Liver (tissue), 9 donors: ENCODE results near the gene TMEM125. TPM values are rescaled to one million over a fixed set of nuclear protein-coding genes. Genes with fewer than 3 reads are reported as not detected.

Experiments used
- DNase-seq: peaks from one replicate; pipeline ENCODE4 v3.0.0-alpha.2; 2017; ENCODE audit warnings: low spot score
- H3K27ac ChIP-seq, 2 donors: one replicate each; pipeline ENCODE4 v1.7.0; 2013; ENCODE audit warnings: inconsistent platforms in 2 of 2, low read length in 2 of 2, control low read depth in 1 of 2, low read depth in 1 of 2, mild to moderate bottlenecking in 1 of 2
- H3K27me3 ChIP-seq, 4 donors: one replicate each; pipeline versions ENCODE4 v1.6.1 to v1.7.0; 2013; ENCODE audit warnings: low read length in 3 of 4, inconsistent platforms in 1 of 4, mild to moderate bottlenecking in 1 of 4, moderate library complexity in 1 of 4; ENCODE audit not compliant: control insufficient read depth in 4 of 4, insufficient read depth in 4 of 4
- H3K36me3 ChIP-seq, 4 donors: one replicate each; pipeline versions ENCODE4 v1.6.1 to v1.7.0; 2013; ENCODE audit warnings: low read length in 3 of 4, mild to moderate bottlenecking in 3 of 4, low read depth in 1 of 4, moderate library complexity in 1 of 4; ENCODE audit not compliant: control insufficient read depth in 4 of 4, insufficient read depth in 3 of 4
- H3K4me1 ChIP-seq, 4 donors: one replicate each; pipeline versions ENCODE4 v1.6.1 to v1.7.0; 2013; ENCODE audit warnings: low read length in 3 of 4, mild to moderate bottlenecking in 3 of 4, moderate library complexity in 1 of 4; ENCODE audit not compliant: control insufficient read depth in 4 of 4, insufficient read depth in 4 of 4
- H3K4me3 ChIP-seq, 3 donors: one replicate each; pipeline versions ENCODE4 v1.6.1 to v1.7.0; 2013; ENCODE audit warnings: low read length in 3 of 3, control low read depth in 1 of 3, low read depth in 1 of 3, mild to moderate bottlenecking in 1 of 3
- H3K9ac ChIP-seq, 2 donors: one replicate each; pipeline ENCODE4 v1.7.0; 2013; ENCODE audit warnings: low read length in 2 of 2, mild to moderate bottlenecking in 2 of 2, moderate library complexity in 2 of 2, control low read depth in 1 of 2, low read depth in 1 of 2
- H3K9me3 ChIP-seq, 4 donors: one replicate each; pipeline versions ENCODE4 v1.6.1 to v1.7.0; 2013; ENCODE audit warnings: low read length in 3 of 4; ENCODE audit not compliant: control insufficient read depth in 4 of 4
- EGR1 ChIP-seq, 2 donors: IDR thresholded peaks; 2 replicates each; pipeline ENCODE4 v1.6.1; 2016 to 2018; ENCODE audit warnings: antibody characterized with exemption in 2 of 2, low read depth in 2 of 2
- FOXA1 ChIP-seq: IDR thresholded peaks from 2 replicates; pipeline ENCODE4 v1.6.1; 2016; ENCODE audit warnings: antibody characterized with exemption
- HNF4A ChIP-seq, 2 donors: conservative IDR thresholded peaks; 2 replicates each; pipeline ENCODE4 v1.6.1; 2016; ENCODE audit warnings: antibody characterized with exemption in 2 of 2, mild to moderate bottlenecking in 2 of 2
- HNF4G ChIP-seq: IDR thresholded peaks from 2 replicates; pipeline ENCODE4 v1.6.1; 2016; ENCODE audit warnings: antibody characterized with exemption
- NR2F2 ChIP-seq: IDR thresholded peaks from 2 replicates; pipeline ENCODE4 v1.6.1; 2016; ENCODE audit warnings: antibody characterized with exemption
- RAD21 ChIP-seq, 2 donors: IDR thresholded peaks; 2 replicates each; pipeline ENCODE4 v1.6.1; 2016; ENCODE audit warnings: antibody characterized with exemption in 2 of 2, mild to moderate bottlenecking in 2 of 2
- RXRA ChIP-seq, 2 donors: IDR thresholded peaks; 2 replicates each; pipeline ENCODE4 v1.6.1; 2017 to 2018; ENCODE audit warnings: antibody characterized with exemption in 2 of 2, mild to moderate bottlenecking in 1 of 2
- SP1 ChIP-seq: IDR thresholded peaks from 2 replicates; pipeline ENCODE4 v1.6.1; 2018; ENCODE audit warnings: antibody characterized with exemption, mild to moderate bottlenecking
- TAF1 ChIP-seq: conservative IDR thresholded peaks from 2 replicates; pipeline ENCODE4 v1.6.1; 2016; ENCODE audit warnings: antibody characterized with exemption, mild to moderate bottlenecking
- YY1 ChIP-seq: IDR thresholded peaks from 2 replicates; pipeline ENCODE4 v1.6.1; 2016; ENCODE audit warnings: antibody characterized with exemption, mild to moderate bottlenecking
- WGBS: extraction: QIAGEN DNeasy Blood & Tissue Kit; methylation state at CpG from one replicate; pipeline ENCODE4 v1.1.7; 2013; 5-methylcytosine and 5-hydroxymethylcytosine counted together
- polyA plus RNA-seq, 2 donors: library from polyadenylated mRNA; stranded (reverse) in 1 of 2; unstranded in 1 of 2; fragments of 200-250 nt in 1 of 2; fragments of >200 nt in 1 of 2; fragmentation: Nextera tagmentation in 1 of 2; extraction: Ambion mirVana in 1 of 2; gene quantifications; one replicate each; pipeline versions ENCODE4 v1.2.1 to v1.2.3, GENCODE V29; 2013 to 2015
- total RNA-seq, 2 donors: library from RNA; depleted of rRNA; stranded (reverse); fragments of >200 nt; gene quantifications; one replicate each; pipeline ENCODE4 v1.2.3, GENCODE V29; 2014
- TF ChIP-seq, protein P1 (sequence below): IDR thresholded peaks from 2 replicates; pipeline ENCODE4 v1.6.1; 2016; ENCODE audit warnings: antibody characterized with exemption
- TF ChIP-seq, protein P2 (sequence below): IDR thresholded peaks from 2 replicates; pipeline ENCODE4 v1.6.1; 2016; ENCODE audit warnings: antibody characterized with exemption
- TF ChIP-seq, protein P3 (sequence below): IDR thresholded peaks from 2 replicates; pipeline ENCODE4 v1.6.1; 2016; ENCODE audit warnings: antibody characterized with exemption
- TF ChIP-seq, protein P4 (sequence below): IDR thresholded peaks from 2 replicates; pipeline ENCODE4 v1.6.1; 2016; ENCODE audit warnings: antibody characterized with exemption, mild to moderate bottlenecking
- donor health status: healthy.
- donor health status: healthy.
- donor health status: healthy.
- donor health status: healthy.
- donor health status: healthy.

The TMEM125 gene
- total and polyA plus RNA-seq, 4 donors = 0.21 to 1.0 (median 0.69) TPM

DNA sequence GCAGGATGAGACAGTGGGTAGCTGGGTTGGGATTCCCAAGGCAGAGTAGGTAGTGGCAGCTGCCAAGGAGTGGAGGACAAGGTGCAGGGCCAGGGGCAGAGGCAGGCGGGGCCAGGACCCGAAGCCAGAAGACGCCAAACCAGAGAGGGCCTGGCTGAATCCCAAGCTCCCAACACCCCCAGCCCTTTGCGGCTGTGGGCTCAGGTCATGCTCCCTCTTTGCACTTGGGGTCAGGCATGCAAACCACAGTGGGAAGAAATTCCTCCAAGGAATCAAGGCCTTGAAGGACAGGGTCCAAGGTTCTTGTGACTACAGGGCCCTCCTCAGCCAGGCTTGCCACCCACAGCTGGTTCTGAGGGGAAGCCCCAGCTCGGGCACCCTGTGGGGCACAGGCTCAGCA is 9.4 kb downstream of the TMEM125 start:
- Histone ChIP-seq H3K4me3 (no peak overlapping the region), H3K27ac (no peak overlapping the region), H3K9me3 (no peaks in the 10 kb centered on the region), H3K36me3 (no peaks in the 10 kb centered on the region), H3K9ac (no peak overlapping the region), H3K27me3 (no peaks in the 10 kb centered on the region), H3K4me1 (peaks cover 17 to 67% (median 44%) of the 10 kb centered on the region in 4 donors)
- TF ChIP-seq RXRA (IDR thresholded peaks at IDR 0.05) (no peak), NR2F2 (no peak), RAD21 (IDR thresholded peaks at IDR 0.05) (no peak), TAF1 (no peak), FOXA1 (no peak), HNF4A (conservative IDR thresholded peaks at IDR 0.05) (no peak), YY1 (no peak), HNF4G (no peak), EGR1 (IDR thresholded peaks at IDR 0.05; ENCODE audit: low read depth in 2 of 2) (no peak)
- TF ChIP-seq, protein P1, sequence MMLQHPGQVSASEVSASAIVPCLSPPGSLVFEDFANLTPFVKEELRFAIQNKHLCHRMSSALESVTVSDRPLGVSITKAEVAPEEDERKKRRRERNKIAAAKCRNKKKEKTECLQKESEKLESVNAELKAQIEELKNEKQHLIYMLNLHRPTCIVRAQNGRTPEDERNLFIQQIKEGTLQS = no peak
- TF ChIP-seq, protein P2, sequence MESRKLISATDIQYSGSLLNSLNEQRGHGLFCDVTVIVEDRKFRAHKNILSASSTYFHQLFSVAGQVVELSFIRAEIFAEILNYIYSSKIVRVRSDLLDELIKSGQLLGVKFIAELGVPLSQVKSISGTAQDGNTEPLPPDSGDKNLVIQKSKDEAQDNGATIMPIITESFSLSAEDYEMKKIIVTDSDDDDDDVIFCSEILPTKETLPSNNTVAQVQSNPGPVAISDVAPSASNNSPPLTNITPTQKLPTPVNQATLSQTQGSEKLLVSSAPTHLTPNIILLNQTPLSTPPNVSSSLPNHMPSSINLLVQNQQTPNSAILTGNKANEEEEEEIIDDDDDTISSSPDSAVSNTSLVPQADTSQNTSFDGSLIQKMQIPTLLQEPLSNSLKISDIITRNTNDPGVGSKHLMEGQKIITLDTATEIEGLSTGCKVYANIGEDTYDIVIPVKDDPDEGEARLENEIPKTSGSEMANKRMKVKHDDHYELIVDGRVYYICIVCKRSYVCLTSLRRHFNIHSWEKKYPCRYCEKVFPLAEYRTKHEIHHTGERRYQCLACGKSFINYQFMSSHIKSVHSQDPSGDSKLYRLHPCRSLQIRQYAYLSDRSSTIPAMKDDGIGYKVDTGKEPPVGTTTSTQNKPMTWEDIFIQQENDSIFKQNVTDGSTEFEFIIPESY = no peak
- TF ChIP-seq, protein P3, sequence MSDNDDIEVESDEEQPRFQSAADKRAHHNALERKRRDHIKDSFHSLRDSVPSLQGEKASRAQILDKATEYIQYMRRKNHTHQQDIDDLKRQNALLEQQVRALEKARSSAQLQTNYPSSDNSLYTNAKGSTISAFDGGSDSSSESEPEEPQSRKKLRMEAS = no peak
- TF ChIP-seq, protein P4, sequence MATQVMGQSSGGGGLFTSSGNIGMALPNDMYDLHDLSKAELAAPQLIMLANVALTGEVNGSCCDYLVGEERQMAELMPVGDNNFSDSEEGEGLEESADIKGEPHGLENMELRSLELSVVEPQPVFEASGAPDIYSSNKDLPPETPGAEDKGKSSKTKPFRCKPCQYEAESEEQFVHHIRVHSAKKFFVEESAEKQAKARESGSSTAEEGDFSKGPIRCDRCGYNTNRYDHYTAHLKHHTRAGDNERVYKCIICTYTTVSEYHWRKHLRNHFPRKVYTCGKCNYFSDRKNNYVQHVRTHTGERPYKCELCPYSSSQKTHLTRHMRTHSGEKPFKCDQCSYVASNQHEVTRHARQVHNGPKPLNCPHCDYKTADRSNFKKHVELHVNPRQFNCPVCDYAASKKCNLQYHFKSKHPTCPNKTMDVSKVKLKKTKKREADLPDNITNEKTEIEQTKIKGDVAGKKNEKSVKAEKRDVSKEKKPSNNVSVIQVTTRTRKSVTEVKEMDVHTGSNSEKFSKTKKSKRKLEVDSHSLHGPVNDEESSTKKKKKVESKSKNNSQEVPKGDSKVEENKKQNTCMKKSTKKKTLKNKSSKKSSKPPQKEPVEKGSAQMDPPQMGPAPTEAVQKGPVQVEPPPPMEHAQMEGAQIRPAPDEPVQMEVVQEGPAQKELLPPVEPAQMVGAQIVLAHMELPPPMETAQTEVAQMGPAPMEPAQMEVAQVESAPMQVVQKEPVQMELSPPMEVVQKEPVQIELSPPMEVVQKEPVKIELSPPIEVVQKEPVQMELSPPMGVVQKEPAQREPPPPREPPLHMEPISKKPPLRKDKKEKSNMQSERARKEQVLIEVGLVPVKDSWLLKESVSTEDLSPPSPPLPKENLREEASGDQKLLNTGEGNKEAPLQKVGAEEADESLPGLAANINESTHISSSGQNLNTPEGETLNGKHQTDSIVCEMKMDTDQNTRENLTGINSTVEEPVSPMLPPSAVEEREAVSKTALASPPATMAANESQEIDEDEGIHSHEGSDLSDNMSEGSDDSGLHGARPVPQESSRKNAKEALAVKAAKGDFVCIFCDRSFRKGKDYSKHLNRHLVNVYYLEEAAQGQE = no peak
- 90% methylated on average over 5 of the region's 5 CpGs for WGBS
- DNase-seq = no peak

DNA sequence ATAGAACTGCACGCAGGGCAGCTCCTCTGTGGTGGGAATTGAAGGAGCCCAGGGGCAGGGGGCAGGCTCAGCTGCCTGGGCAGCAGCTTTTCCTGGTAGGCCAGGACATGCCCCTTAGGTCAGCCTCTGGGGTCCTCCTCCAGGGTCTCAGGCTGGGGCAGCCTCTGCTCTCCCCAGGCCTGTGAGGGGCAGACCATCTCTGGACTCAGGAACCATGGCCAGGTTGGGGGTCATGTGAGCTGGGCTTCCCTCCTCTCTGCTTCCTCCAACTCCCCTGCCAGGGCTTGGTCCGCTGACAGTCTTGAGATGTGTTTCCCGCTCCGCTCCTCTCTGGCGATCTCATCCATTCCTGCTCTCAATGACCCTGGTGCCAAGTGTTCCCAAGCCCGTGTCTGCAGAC is 9.9 kb downstream of the TMEM125 start:
- Histone ChIP-seq H3K4me1 (peaks cover 17 to 68% (median 44%) of the 10 kb centered on the region in 4 donors), H3K9ac (no peak overlapping the region), H3K4me3 (no peak overlapping the region), H3K36me3 (no peaks in the 10 kb centered on the region), H3K27ac (no peak overlapping the region), H3K9me3 (no peaks in the 10 kb centered on the region), H3K27me3 (no peaks in the 10 kb centered on the region)
- WGBS = 95% methylated on average over 6 of the region's 6 CpGs
- TF ChIP-seq, protein P2 = no peak
- no peak for TF ChIP-seq TAF1
- TF ChIP-seq SP1 = no peak
- DNase-seq = no peak
